Body of pancreas (tissue), 4 donors: ENCODE results near the gene GPRC5C.

Source experiments
- CTCF ChIP-seq, 7 experiments: fragments of 450-650 bp in 4 of 7; fragments of 200-600 bp in 3 of 7; sonication (generic) in 3 of 7; IDR thresholded peaks; one replicate each; pipeline ENCODE4 v1.5.1; 2016 to 2019; ENCODE audit warnings: antibody characterized with exemption in 7 of 7
- POLR2A ChIP-seq, 3 donors: fragments of 450-650 bp; IDR thresholded peaks; one replicate each; pipeline ENCODE4 v1.6.1; 2016; ENCODE audit warnings: antibody characterized with exemption in 3 of 3, mild to moderate bottlenecking in 2 of 3

GRCh38 chr17:74475189-74475588 lies 43.3 kb downstream of the GPRC5C start:
- TF ChIP-seq CTCF (IDR thresholded peaks at IDR 0.05) (no peak), POLR2A (IDR thresholded peaks at IDR 0.05) (no peak)
